AG04450 (cell line): ENCODE measurements around the gene ITPR3. TPM values are rescaled to one million over a fixed set of nuclear protein-coding genes. Genes with fewer than 3 reads are reported as not detected.

ENCODE experiments used
- CTCF ChIA-PET: fragments of 300-600, 350-600 bp; formaldehyde crosslinking; extraction: SDS; loops from one replicate; lab custom pipeline; 2022; ENCODE audit warnings: antibody characterized with exemption, inconsistent platforms; lab: Charles Lee
- POLR2A ChIA-PET: fragments of 350-600 bp; formaldehyde crosslinking; extraction: SDS; loops from one replicate; lab custom pipeline; 2021; ENCODE audit warnings: antibody characterized with exemption, inconsistent platforms; lab: Yijun Ruan, JAX
- DNase-seq: peaks from one replicate; pipeline ENCODE4 v3.0.0-alpha.2; 2011; ENCODE audit warnings: low read depth, low spot score
- H3K27ac ChIP-seq: one replicate; pipeline ENCODE4 v1.5.1; 2012; ENCODE audit warnings: low read depth, low read length, control low read depth
- H3K27me3 ChIP-seq: one replicate; pipeline ENCODE4 v1.6.0; 2012; ENCODE audit warnings: low read length; ENCODE audit not compliant: control insufficient read depth, insufficient read depth
- H3K4me3 ChIP-seq: 2 replicates; pipeline ENCODE4 v1.5.1; 2011; ENCODE audit warnings: mild to moderate bottlenecking, low read depth, low read length, control low read depth
- H3K9me3 ChIP-seq: 2 replicates; pipeline ENCODE4 v1.5.1; 2012; ENCODE audit warnings: low read length; ENCODE audit not compliant: control insufficient read depth, insufficient read depth
- polyA minus RNA-seq: library from RNA; depleted of rRNA, polyadenylated mRNA; stranded (reverse); fragments of >200 nt; gene quantifications from 2 replicates; pipeline ENCODE4 v1.2.3, GENCODE V29; 2011; rRNA and poly(A)+ RNA removed
- polyA plus RNA-seq: library from polyadenylated mRNA; depleted of rRNA; stranded (reverse); fragments of >200 nt; gene quantifications from 2 replicates; pipeline ENCODE4 v1.2.3, GENCODE V29; 2011; rRNA removed
- TF ChIP-seq, protein P1 (sequence below): IDR thresholded peaks from 2 replicates; pipeline ENCODE4 v1.5.1; 2011; ENCODE audit warnings: low read depth, low read length, control low read depth, inconsistent platforms

Gene ITPR3
- polyA plus RNA-seq (4.4 and 4.8 TPM in 2 replicates), polyA minus RNA-seq (7.4 and 9.6 TPM in 2 replicates)

- peak within 1 kb of the TSS; percentile 63 for H3K4me3 ChIP-seq
- H3K27me3 ChIP-seq = no peaks in the 10 kb centered on the region
- no peaks in the 10 kb centered on the region; the same call in 1 of the 2 replicates for H3K9me3 ChIP-seq
- ChIA-PET POLR2A (interaction anchor here (1.1 to 1.7 kb wide), 2 partner anchors 31 to 90 kb away, joined by 3 to 8 read pairs; no protein-coding TSS in a partner anchor), CTCF (interaction anchor here (0.5 to 1.5 kb wide), 3 partner anchors 11 to 51 kb away, joined by 3 to 6 read pairs (median 4); no protein-coding TSS in a partner anchor)
- DNase-seq = no peak
- TF ChIP-seq, protein P1, sequence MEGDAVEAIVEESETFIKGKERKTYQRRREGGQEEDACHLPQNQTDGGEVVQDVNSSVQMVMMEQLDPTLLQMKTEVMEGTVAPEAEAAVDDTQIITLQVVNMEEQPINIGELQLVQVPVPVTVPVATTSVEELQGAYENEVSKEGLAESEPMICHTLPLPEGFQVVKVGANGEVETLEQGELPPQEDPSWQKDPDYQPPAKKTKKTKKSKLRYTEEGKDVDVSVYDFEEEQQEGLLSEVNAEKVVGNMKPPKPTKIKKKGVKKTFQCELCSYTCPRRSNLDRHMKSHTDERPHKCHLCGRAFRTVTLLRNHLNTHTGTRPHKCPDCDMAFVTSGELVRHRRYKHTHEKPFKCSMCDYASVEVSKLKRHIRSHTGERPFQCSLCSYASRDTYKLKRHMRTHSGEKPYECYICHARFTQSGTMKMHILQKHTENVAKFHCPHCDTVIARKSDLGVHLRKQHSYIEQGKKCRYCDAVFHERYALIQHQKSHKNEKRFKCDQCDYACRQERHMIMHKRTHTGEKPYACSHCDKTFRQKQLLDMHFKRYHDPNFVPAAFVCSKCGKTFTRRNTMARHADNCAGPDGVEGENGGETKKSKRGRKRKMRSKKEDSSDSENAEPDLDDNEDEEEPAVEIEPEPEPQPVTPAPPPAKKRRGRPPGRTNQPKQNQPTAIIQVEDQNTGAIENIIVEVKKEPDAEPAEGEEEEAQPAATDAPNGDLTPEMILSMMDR = no peak
- H3K27ac ChIP-seq = no peak within 1 kb of the TSS
Observed at GRCh38 chr6:33620856-33621710, at the start of gene ITPR3. Gene ITPR3, plus strand, starts transcription at chr6:33621322. Its CDS starts 281 bp downstream, at chr6:33621603.

- ChIA-PET POLR2A (no interaction called here), CTCF (no interaction called here)
- H3K27ac ChIP-seq = peak overlapping the region; percentile 52
- TF ChIP-seq, protein P1 = no peak
- DNase-seq = no peak
- H3K9me3 ChIP-seq = no peaks in the 10 kb centered on the region
- H3K4me3 ChIP-seq = peak overlapping the region; percentile 72
- H3K27me3 ChIP-seq = no peaks in the 10 kb centered on the region
Observed at GRCh38 chr6:33571637-33572316, 49.3 kb upstream of the ITPR3 start.

DNA sequence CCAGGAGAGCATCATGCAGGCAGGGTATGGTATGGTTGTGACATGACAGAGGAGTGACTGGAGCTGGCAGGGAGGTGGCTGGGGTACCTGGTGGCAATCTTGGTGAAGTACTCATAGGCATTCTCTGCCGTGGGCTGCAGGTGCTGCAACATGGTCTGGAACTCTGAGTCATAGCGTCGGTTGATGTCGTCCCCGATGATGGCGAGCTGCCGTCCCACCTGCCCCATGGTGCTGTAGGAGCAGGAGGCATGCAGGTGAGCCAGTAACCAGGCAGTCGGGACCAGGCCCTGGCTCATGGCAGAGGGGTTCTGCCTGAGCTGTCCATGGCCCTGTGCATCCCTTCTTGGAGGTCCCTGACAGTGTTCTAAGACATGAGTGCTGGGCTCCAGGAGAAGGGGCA is 45.9 kb upstream of the ITPR3 start:
- POLR2A ChIA-PET = no interaction called here
- DNase-seq = no peak
- Histone ChIP-seq H3K27ac (no peak overlapping the region), H3K27me3 (no peaks in the 10 kb centered on the region), H3K4me3 (no peak overlapping the region), H3K9me3 (peaks cover 4% of the 10 kb centered on the region; the same call in 1 of the 2 replicates)
- CTCF ChIA-PET = interaction anchor here (0.6 to 1.5 kb wide), 3 partner anchors 10 to 588 kb away, joined by 3 to 5 read pairs (median 4); partner anchors contain the start of gene UQCC2
- TF ChIP-seq, protein P1 = no peak

GRCh38 chr6:33576668-33577067 is 44.5 kb upstream of the ITPR3 start:
- CTCF ChIA-PET = no interaction called here
- POLR2A ChIA-PET = no interaction called here
- peaks cover 4% of the 10 kb centered on the region; the same call in 1 of the 2 replicates for H3K9me3 ChIP-seq
- no peaks in the 10 kb centered on the region for H3K27me3 ChIP-seq
- no peak overlapping the region for H3K27ac ChIP-seq
- no peak overlapping the region for H3K4me3 ChIP-seq
- TF ChIP-seq, protein P1 = no peak
- no peak for DNase-seq
